Activated CD4-positive, alpha-beta T cell treated with anti-CD3 and anti-CD28 coated beads for 36 hours (primary cell): Measurements from ENCODE around the gene SORCS3. TPM values are rescaled to one million over a fixed set of nuclear protein-coding genes. Genes with fewer than 3 reads are reported as not detected.

Experiments
- ATAC-seq: fragments of 200-7000 bp; cut with Tn5 transposase; one replicate; pipeline ENCODE4 v1.10.0; 2021; ENCODE audit warnings: mild to moderate bottlenecking, moderate library complexity
- CTCF ChIA-PET: fragments of 350-600 bp; sonication (Branson Sonifier 250); formaldehyde crosslinking; loops from one replicate; lab custom pipeline; 2021; ENCODE audit warnings: antibody characterized with exemption; lab: Charles Lee
- POLR2A ChIA-PET: fragments of 350-600 bp; sonication (Branson Sonifier 250); formaldehyde crosslinking; loops from one replicate; lab custom pipeline; 2021; ENCODE audit warnings: antibody characterized with exemption, inconsistent platforms; lab: Charles Lee
- DNase-seq: peaks from one replicate; pipeline ENCODE4 v3.0.0-alpha.2; 2020
- H3K27ac Mint-ChIP-seq: one replicate; pipeline ENCODE4 v1.8.0; 2021; ENCODE audit warnings: mixed read lengths
- H3K27me3 Mint-ChIP-seq: one replicate; pipeline ENCODE4 v1.8.0; 2021; ENCODE audit warnings: mixed read lengths
- H3K36me3 Mint-ChIP-seq: one replicate; pipeline ENCODE4 v1.8.0; 2021; ENCODE audit warnings: low read depth, mixed read lengths
- H3K4me1 Mint-ChIP-seq: one replicate; pipeline ENCODE4 v1.8.0; 2021; ENCODE audit warnings: mixed read lengths
- H3K4me3 Mint-ChIP-seq: one replicate; pipeline ENCODE4 v1.8.0; 2021; ENCODE audit warnings: mild to moderate bottlenecking, moderate library complexity, mixed read lengths
- H3K9me3 Mint-ChIP-seq: one replicate; pipeline ENCODE4 v1.8.0; 2021; ENCODE audit warnings: low read depth, mixed read lengths
- intact Hi-C, 2 experiments: fragments of 100-400 bp; cut with DNase I in 1 of 2; cut with micrococcal nuclease in 1 of 2; formaldehyde crosslinking; loops; one replicate each; pipeline versions ENCODE4 v1.14.2 to v1.15.1; 2022 to 2024; cut with DNase I, micrococcal nuclease
- total RNA-seq, 2 experiments: library from RNA; stranded (reverse); gene quantifications; one replicate each; pipeline ENCODE4 v1.2.3, GENCODE V29; 2021

Gene SORCS3
- total RNA-seq, 2 experiments from 2014 or later: not detected

GRCh38 chr10:105161149-105161548, 520.1 kb downstream of the SORCS3 start:
- no peaks in the 10 kb centered on the region for H3K36me3 Mint-ChIP-seq
- H3K27ac Mint-ChIP-seq: no peak overlapping the region
- ATAC-seq (no peak), DNase-seq (no peak)
- no peaks in the 10 kb centered on the region for H3K9me3 Mint-ChIP-seq
- no peak overlapping the region for H3K4me3 Mint-ChIP-seq
- intact Hi-C loops: no loop called here
- CTCF ChIA-PET: no interaction called here
- no peaks in the 10 kb centered on the region for H3K27me3 Mint-ChIP-seq
- POLR2A ChIA-PET: no interaction called here
- no peaks in the 10 kb centered on the region for H3K4me1 Mint-ChIP-seq

GRCh38 chr10:105161767-105162166, 520.7 kb downstream of the SORCS3 start:
- no peaks in the 10 kb centered on the region for H3K9me3 Mint-ChIP-seq
- H3K27me3 Mint-ChIP-seq: no peaks in the 10 kb centered on the region
- H3K36me3 Mint-ChIP-seq: no peaks in the 10 kb centered on the region
- CTCF ChIA-PET: no interaction called here
- H3K4me1 Mint-ChIP-seq: no peaks in the 10 kb centered on the region
- no peak overlapping the region for H3K4me3 Mint-ChIP-seq
- DNase-seq (no peak), ATAC-seq (no peak)
- POLR2A ChIA-PET: no interaction called here
- intact Hi-C loops: no loop called here
- H3K27ac Mint-ChIP-seq: no peak overlapping the region

GRCh38 chr10:105170521-105170920, 529.4 kb downstream of the SORCS3 start:
- DNase-seq (no peak), ATAC-seq (no peak)
- Mint-ChIP-seq H3K36me3 (no peaks in the 10 kb centered on the region), H3K27me3 (no peaks in the 10 kb centered on the region), H3K27ac (no peak overlapping the region), H3K4me1 (no peaks in the 10 kb centered on the region), H3K4me3 (no peak overlapping the region), H3K9me3 (no peaks in the 10 kb centered on the region)
- CTCF ChIA-PET: no interaction called here
- POLR2A ChIA-PET: no interaction called here
- intact Hi-C loops: no loop called here

DNA sequence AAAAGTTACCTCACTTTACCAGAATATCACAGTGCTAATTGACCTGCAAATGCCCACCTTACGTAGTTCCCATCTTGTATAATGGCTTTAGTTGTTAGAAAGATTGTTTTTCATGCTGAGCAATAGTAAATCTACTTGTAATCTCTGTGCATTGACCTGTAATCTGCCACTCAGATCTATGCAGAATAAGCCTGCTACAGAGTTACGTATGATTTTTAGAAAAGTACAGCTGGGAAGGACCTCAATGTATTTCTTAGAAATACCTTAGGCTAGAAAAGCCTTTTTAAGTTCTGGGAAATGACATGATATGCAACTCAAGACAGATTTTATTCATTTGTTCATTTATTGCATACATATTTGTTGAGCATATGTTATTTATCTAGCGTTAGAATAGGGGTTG, 530.9 kb downstream of the SORCS3 start:
- Mint-ChIP-seq H3K36me3 (no peaks in the 10 kb centered on the region), H3K4me3 (no peak overlapping the region), H3K9me3 (no peaks in the 10 kb centered on the region), H3K4me1 (no peaks in the 10 kb centered on the region), H3K27ac (no peak overlapping the region), H3K27me3 (no peaks in the 10 kb centered on the region)
- DNase-seq (no peak), ATAC-seq (no peak)
- POLR2A ChIA-PET: no interaction called here
- CTCF ChIA-PET: no interaction called here
- intact Hi-C loops: no loop called here

GRCh38 chr10:105181626-105182025, 540.5 kb downstream of the SORCS3 start:
- DNase-seq (no peak), ATAC-seq (no peak)
- Mint-ChIP-seq H3K4me1 (no peaks in the 10 kb centered on the region), H3K27me3 (no peaks in the 10 kb centered on the region), H3K36me3 (no peaks in the 10 kb centered on the region), H3K4me3 (no peak overlapping the region), H3K9me3 (no peaks in the 10 kb centered on the region), H3K27ac (no peak overlapping the region)
- POLR2A ChIA-PET: no interaction called here
- CTCF ChIA-PET: no interaction called here
- intact Hi-C loops: no loop called here

DNA sequence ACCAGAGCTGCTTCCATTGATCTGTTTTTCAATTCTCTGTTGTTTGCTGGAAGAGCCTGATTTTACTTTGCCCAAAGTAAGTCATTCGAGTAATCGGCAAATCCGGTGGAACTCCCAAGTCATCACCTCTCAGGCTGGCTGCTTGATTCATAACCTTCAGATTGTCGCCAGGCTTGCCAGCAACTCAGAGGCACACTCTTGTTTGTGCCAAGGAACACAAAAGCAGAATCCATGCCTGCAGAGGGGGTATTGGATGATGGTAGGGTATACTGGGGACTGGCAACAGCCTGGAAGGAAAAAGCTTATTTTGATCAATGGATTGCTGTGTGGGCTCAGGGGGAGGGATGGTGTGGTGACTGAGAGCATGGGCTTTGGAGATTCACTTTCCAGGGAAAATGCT, 542.4 kb downstream of the SORCS3 start:
- CTCF ChIA-PET: no interaction called here
- intact Hi-C loops: no loop called here
- no peak overlapping the region for H3K4me3 Mint-ChIP-seq
- H3K36me3 Mint-ChIP-seq: no peaks in the 10 kb centered on the region
- H3K9me3 Mint-ChIP-seq: no peaks in the 10 kb centered on the region
- POLR2A ChIA-PET: no interaction called here
- no peak overlapping the region for H3K27ac Mint-ChIP-seq
- no peaks in the 10 kb centered on the region for H3K27me3 Mint-ChIP-seq
- no peak for DNase-seq
- no peaks in the 10 kb centered on the region for H3K4me1 Mint-ChIP-seq
- ATAC-seq: no peak

DNA sequence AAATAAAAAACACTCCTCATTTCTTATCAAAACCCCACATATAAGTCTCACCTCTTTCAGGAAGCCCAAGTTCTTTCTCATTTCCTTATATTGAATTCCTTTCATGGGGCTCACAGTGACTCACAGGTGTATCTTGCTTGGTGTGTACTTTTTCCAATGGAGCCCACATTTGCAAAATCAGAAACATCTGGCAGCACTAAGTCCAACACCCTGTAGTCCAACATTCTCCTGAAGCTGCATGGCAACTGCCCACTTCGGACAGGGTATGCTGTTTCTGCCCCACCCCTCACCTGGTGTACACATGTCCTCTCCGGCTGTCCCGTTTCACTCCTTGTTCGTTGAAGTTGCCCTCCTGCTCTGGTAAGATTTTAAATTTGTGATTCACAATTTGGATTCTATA, 544.1 kb downstream of the SORCS3 start:
- ATAC-seq: no peak
- no peak overlapping the region for H3K4me3 Mint-ChIP-seq
- H3K36me3 Mint-ChIP-seq: no peaks in the 10 kb centered on the region
- H3K9me3 Mint-ChIP-seq: no peaks in the 10 kb centered on the region
- no peak overlapping the region for H3K27ac Mint-ChIP-seq
- CTCF ChIA-PET: no interaction called here
- intact Hi-C loops: no loop called here
- no peak for DNase-seq
- POLR2A ChIA-PET: no interaction called here
- H3K4me1 Mint-ChIP-seq: no peaks in the 10 kb centered on the region
- no peaks in the 10 kb centered on the region for H3K27me3 Mint-ChIP-seq

GRCh38 chr10:105187243-105187642, 546.2 kb downstream of the SORCS3 start:
- intact Hi-C loops: no loop called here
- ATAC-seq (no peak), DNase-seq (no peak)
- no peaks in the 10 kb centered on the region for H3K27me3 Mint-ChIP-seq
- POLR2A ChIA-PET: no interaction called here
- no peak overlapping the region for H3K27ac Mint-ChIP-seq
- H3K36me3 Mint-ChIP-seq: no peaks in the 10 kb centered on the region
- CTCF ChIA-PET: interaction anchor here (1.2 kb wide), 1 partner anchor 25 kb away, joined by 3 read pairs; no protein-coding TSS in a partner anchor
- no peaks in the 10 kb centered on the region for H3K4me1 Mint-ChIP-seq
- no peaks in the 10 kb centered on the region for H3K9me3 Mint-ChIP-seq
- H3K4me3 Mint-ChIP-seq: no peak overlapping the region

DNA sequence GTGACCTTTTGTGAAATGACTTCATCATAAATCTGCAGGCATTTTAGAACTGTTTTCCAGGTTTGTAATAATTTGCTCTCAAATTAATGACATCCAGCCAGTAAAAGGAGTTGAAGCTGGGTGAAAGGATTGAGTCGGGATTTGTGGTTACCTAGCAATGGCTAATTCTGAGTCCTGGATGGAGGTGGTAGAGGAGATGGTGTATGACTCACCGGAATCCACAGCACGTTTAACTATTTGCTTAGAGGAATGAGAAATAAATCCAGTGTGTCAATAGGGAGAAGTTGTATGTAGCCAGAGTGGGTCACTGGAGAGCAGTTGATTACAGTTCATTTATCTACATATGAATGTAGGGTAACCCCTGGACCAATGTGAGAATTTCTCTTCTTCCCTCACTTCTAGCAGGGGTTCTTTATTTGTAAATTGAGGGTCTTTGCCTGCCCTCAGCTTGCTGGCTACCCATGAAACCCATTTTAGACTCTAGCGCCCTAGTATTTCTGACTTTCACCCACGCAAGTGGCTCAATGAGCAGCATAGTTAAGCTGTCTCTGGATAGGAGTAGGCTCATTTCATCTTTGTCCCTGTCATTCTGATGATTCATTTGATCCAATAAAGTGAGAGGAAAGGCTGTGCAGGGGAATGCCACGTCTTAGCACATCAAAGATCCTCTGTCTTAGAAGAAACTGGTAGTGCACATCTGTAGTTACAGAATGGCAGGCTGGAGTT, 547.8 kb downstream of the SORCS3 start:
- intact Hi-C loops: no loop called here
- Mint-ChIP-seq H3K9me3 (no peaks in the 10 kb centered on the region), H3K27me3 (no peaks in the 10 kb centered on the region), H3K4me3 (no peak overlapping the region), H3K27ac (no peak overlapping the region), H3K4me1 (no peaks in the 10 kb centered on the region), H3K36me3 (no peaks in the 10 kb centered on the region)
- no peak for DNase-seq
- CTCF ChIA-PET: interaction anchor here (0.6 kb wide), 1 partner anchor 106 kb away, joined by 3 read pairs; no protein-coding TSS in a partner anchor
- ATAC-seq: no peak
- POLR2A ChIA-PET: no interaction called here

- no peaks in the 10 kb centered on the region for H3K27me3 Mint-ChIP-seq
- POLR2A ChIA-PET: no interaction called here
- H3K27ac Mint-ChIP-seq: no peak overlapping the region
Measured at GRCh38 chr10:105189463-105189800, 548.3 kb downstream of the SORCS3 start.

DNA sequence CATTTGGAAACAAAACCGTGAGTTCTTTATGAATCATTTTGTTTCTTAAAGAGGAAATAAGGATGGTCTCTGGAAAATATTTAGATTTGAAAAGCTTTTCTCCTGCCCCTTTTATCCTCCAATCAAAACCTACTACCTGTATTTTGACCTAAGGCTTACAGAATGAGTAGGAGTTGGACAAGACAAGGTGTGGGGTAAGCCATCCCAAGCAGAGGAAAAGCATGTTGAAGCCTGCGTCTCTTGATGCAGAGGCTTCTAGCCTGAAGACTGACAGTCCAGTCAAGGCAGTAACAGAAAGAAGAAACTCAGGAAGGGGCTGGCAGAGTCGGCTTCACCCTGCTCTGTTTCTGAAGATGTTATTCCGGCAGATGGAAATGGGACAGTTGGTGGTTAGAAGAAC, 551.1 kb downstream of the SORCS3 start:
- DNase-seq: no peak
- no peaks in the 10 kb centered on the region for H3K27me3 Mint-ChIP-seq
- ChIA-PET CTCF (no interaction called here), POLR2A (no interaction called here)
- H3K36me3 Mint-ChIP-seq: no peaks in the 10 kb centered on the region
- intact Hi-C loops: no loop called here
- no peak overlapping the region for H3K27ac Mint-ChIP-seq
- no peak overlapping the region for H3K4me3 Mint-ChIP-seq
- H3K4me1 Mint-ChIP-seq: no peaks in the 10 kb centered on the region
- ATAC-seq: no peak
- H3K9me3 Mint-ChIP-seq: no peaks in the 10 kb centered on the region

More at GRCh38 chr10:105189463-105189800, 548.3 kb downstream of the SORCS3 start:
- intact Hi-C loops: no loop called here
- H3K36me3 Mint-ChIP-seq: no peaks in the 10 kb centered on the region
- H3K4me1 Mint-ChIP-seq: no peaks in the 10 kb centered on the region
- no peak overlapping the region for H3K4me3 Mint-ChIP-seq
- CTCF ChIA-PET: interaction anchor here (0.6 kb wide), 1 partner anchor 105 kb away, joined by 3 read pairs; no protein-coding TSS in a partner anchor
- no peak for ATAC-seq
- H3K9me3 Mint-ChIP-seq: no peaks in the 10 kb centered on the region
- no peak for DNase-seq

GRCh38 chr10:105192861-105193260, 551.8 kb downstream of the SORCS3 start:
- ChIA-PET POLR2A (no interaction called here), CTCF (no interaction called here)
- Mint-ChIP-seq H3K4me1 (no peaks in the 10 kb centered on the region), H3K27ac (no peak overlapping the region), H3K36me3 (no peaks in the 10 kb centered on the region), H3K9me3 (no peaks in the 10 kb centered on the region), H3K4me3 (no peak overlapping the region), H3K27me3 (no peaks in the 10 kb centered on the region)
- intact Hi-C loops: no loop called here
- no peak for ATAC-seq
- DNase-seq: no peak
